ENCODE data around the gene EDA.

GRCh38 chrX:69991685-69992084, 375.8 kb downstream of the EDA start:
- TF ChIP-seq, protein P1, sequence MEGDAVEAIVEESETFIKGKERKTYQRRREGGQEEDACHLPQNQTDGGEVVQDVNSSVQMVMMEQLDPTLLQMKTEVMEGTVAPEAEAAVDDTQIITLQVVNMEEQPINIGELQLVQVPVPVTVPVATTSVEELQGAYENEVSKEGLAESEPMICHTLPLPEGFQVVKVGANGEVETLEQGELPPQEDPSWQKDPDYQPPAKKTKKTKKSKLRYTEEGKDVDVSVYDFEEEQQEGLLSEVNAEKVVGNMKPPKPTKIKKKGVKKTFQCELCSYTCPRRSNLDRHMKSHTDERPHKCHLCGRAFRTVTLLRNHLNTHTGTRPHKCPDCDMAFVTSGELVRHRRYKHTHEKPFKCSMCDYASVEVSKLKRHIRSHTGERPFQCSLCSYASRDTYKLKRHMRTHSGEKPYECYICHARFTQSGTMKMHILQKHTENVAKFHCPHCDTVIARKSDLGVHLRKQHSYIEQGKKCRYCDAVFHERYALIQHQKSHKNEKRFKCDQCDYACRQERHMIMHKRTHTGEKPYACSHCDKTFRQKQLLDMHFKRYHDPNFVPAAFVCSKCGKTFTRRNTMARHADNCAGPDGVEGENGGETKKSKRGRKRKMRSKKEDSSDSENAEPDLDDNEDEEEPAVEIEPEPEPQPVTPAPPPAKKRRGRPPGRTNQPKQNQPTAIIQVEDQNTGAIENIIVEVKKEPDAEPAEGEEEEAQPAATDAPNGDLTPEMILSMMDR (conservative IDR thresholded peaks at IDR 0.05) = no peak
- TF ChIP-seq ZFX (IDR thresholded peaks at IDR 0.05) = no peak
